Stomach (tissue), 4 donors: ENCODE results near the gene RAB3C.

Experiments used
- EP300 ChIP-seq: sonication (generic); formaldehyde crosslinking; IDR thresholded peaks from one replicate; pipeline ENCODE4 v1.6.1; 2017; ENCODE audit warnings: antibody characterized with exemption
- POLR2A ChIP-seq, 4 donors: fragments of 450-650 bp; IDR thresholded peaks; one replicate each; pipeline ENCODE4 v1.6.1; 2016; ENCODE audit warnings: antibody characterized with exemption in 4 of 4, control low read depth in 2 of 4, mild to moderate bottlenecking in 1 of 4, moderate library complexity in 1 of 4
- POLR2AphosphoS5 ChIP-seq, 3 donors: sonication (generic); formaldehyde crosslinking; IDR thresholded peaks; one replicate each; pipeline ENCODE4 v1.6.1; 2016; ENCODE audit warnings: antibody characterized with exemption in 3 of 3
- TF ChIP-seq, protein P1 (sequence below), 7 experiments: fragments of 450-650 bp in 4 of 7; fragments of 200-600 bp in 3 of 7; sonication (generic) in 3 of 7; IDR thresholded peaks; one replicate each; pipeline ENCODE4 v1.5.1; 2016 to 2019; ENCODE audit warnings: antibody characterized with exemption in 7 of 7, control low read depth in 2 of 7, mild to moderate bottlenecking in 1 of 7

DNA sequence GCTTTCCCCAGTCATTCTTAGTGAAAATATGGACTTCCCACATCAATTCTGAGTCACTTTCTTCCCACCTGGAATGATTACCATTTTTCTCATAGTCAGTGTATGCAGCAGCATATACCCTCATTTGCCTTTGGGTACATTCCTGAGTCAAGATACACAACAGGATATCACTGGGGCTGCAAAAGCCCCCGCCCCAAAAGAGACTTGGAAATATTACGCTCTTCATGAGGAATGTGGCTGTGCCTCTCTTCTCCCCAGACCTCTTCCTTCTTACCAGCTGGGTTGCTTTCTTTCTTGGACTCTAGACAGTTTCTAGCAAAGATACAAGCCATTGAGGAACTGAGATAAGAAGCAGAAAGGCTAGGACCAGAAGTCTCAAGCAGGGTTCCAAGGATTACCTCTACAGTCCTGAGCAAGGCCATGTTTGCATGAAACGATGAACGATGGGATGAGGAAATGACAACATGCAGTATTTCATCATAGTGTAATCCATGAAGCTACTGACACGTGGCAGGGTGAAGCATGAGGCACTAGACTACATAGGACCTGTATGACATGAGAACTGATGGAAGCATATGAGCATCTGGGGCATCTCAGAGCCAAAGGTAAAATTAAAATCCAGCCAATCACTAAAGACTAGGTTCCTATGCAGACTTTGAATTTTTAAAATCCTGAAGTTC lies 218.1 kb downstream of the RAB3C start:
- TF ChIP-seq, protein P1, sequence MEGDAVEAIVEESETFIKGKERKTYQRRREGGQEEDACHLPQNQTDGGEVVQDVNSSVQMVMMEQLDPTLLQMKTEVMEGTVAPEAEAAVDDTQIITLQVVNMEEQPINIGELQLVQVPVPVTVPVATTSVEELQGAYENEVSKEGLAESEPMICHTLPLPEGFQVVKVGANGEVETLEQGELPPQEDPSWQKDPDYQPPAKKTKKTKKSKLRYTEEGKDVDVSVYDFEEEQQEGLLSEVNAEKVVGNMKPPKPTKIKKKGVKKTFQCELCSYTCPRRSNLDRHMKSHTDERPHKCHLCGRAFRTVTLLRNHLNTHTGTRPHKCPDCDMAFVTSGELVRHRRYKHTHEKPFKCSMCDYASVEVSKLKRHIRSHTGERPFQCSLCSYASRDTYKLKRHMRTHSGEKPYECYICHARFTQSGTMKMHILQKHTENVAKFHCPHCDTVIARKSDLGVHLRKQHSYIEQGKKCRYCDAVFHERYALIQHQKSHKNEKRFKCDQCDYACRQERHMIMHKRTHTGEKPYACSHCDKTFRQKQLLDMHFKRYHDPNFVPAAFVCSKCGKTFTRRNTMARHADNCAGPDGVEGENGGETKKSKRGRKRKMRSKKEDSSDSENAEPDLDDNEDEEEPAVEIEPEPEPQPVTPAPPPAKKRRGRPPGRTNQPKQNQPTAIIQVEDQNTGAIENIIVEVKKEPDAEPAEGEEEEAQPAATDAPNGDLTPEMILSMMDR (IDR thresholded peaks at IDR 0.05) = no peak
- TF ChIP-seq POLR2A (IDR thresholded peaks at IDR 0.05) = no peak
- TF ChIP-seq POLR2AphosphoS5 (IDR thresholded peaks at IDR 0.05) = no peak
- no peak for TF ChIP-seq EP300
